GM23338 (cell line): ENCODE measurements around the gene GPD1. TPM values are rescaled to one million over a fixed set of nuclear protein-coding genes. Genes with fewer than 3 reads are reported as not detected.
A peak's percentile ranks its signal among the peaks of the same experiment; 100 is the strongest.

Experiments
- ATAC-seq: fragments of 200-7000 bp; cut with Tn5 transposase; 3 replicates; pipeline ENCODE4 v1.9.1; 2020
- DNase-seq: peaks from one replicate; pipeline ENCODE4 v3.0.0-alpha.2; 2015; ENCODE audit warnings: low spot score
- H2AFZ ChIP-seq: fragments of 200-600 bp; sonication (generic); 2 replicates; pipeline ENCODE4 v1.8.0; 2016; ENCODE audit warnings: antibody characterized with exemption, mild to moderate bottlenecking, moderate library complexity
- H3F3A ChIP-seq: fragments of 200-600 bp; sonication (generic); replicated peaks from 2 replicates; pipeline ENCODE4 v1.8.0; 2017; ENCODE audit warnings: antibody characterized with exemption, mixed run types, low read depth
- H3K27ac ChIP-seq: fragments of 200-600 bp; sonication (generic); 2 replicates; pipeline ENCODE4 v1.6.1; 2016; ENCODE audit warnings: low read depth
- H3K27me3 ChIP-seq: fragments of 200-600 bp; sonication (generic); 2 replicates; pipeline ENCODE4 v1.8.0; 2016; ENCODE audit warnings: mild to moderate bottlenecking, mixed run types, moderate library complexity; ENCODE audit not compliant: insufficient read depth
- H3K36me3 ChIP-seq: fragments of 200-600 bp; sonication (generic); 2 replicates; pipeline ENCODE4 v1.8.0; 2016; ENCODE audit warnings: mild to moderate bottlenecking; ENCODE audit not compliant: insufficient read depth
- H3K4me1 ChIP-seq: fragments of 200-600 bp; sonication (generic); 2 replicates; pipeline ENCODE4 v1.8.0; 2016; ENCODE audit warnings: mild to moderate bottlenecking, moderate library complexity; ENCODE audit not compliant: insufficient read depth
- H3K4me2 ChIP-seq: fragments of 200-600 bp; sonication (generic); 2 replicates; pipeline ENCODE4 v1.7.1; 2017; ENCODE audit warnings: mixed run types
- H3K4me3 ChIP-seq: fragments of 200-600 bp; sonication (generic); 2 replicates; pipeline ENCODE4 v1.6.1; 2016; ENCODE audit warnings: mixed run types
- H3K79me2 ChIP-seq: fragments of 200-600 bp; sonication (generic); replicated peaks from 2 replicates; pipeline ENCODE4 v1.8.0; 2017; ENCODE audit warnings: mild to moderate bottlenecking; ENCODE audit not compliant: insufficient read depth
- H3K9me2 ChIP-seq: fragments of 200-600 bp; sonication (generic); 2 replicates; pipeline ENCODE4 v1.8.0; 2017; ENCODE audit not compliant: insufficient read depth
- H4K20me1 ChIP-seq: fragments of 200-600 bp; sonication (generic); replicated peaks from 2 replicates; pipeline ENCODE4 v1.8.0; 2017; ENCODE audit warnings: mild to moderate bottlenecking; ENCODE audit not compliant: insufficient read depth
- H3K27ac Mint-ChIP-seq: 2 replicates; pipeline ENCODE4 v1.8.0; 2020; ENCODE audit warnings: inconsistent platforms, mild to moderate bottlenecking, moderate library complexity, mixed read lengths
- H3K27me3 Mint-ChIP-seq: 3 replicates; pipeline ENCODE4 v1.8.0; 2022; ENCODE audit warnings: low read depth, mild to moderate bottlenecking, moderate library complexity, mixed read lengths, inconsistent platforms; ENCODE audit not compliant: insufficient read depth, poor library complexity
- H3K36me3 Mint-ChIP-seq: 3 replicates; pipeline ENCODE4 v1.8.0; 2021; ENCODE audit warnings: low read depth, mild to moderate bottlenecking, inconsistent platforms, moderate library complexity, mixed read lengths
- H3K4me1 Mint-ChIP-seq: 3 replicates; pipeline ENCODE4 v1.8.0; 2020; ENCODE audit warnings: mild to moderate bottlenecking, inconsistent platforms, mixed read lengths
- H3K4me3 Mint-ChIP-seq: 3 replicates; pipeline ENCODE4 v1.8.0; 2021; ENCODE audit warnings: moderate library complexity, mild to moderate bottlenecking, inconsistent platforms, mixed read lengths
- H3K9me3 Mint-ChIP-seq: 3 replicates; pipeline ENCODE4 v1.8.0; 2020; ENCODE audit warnings: moderate library complexity, mild to moderate bottlenecking, inconsistent platforms, mixed read lengths
- CREB1 ChIP-seq: fragments of 250-450 bp; sonication (Bioruptor Pico); IDR thresholded peaks from 2 replicates; pipeline ENCODE4 v1.5.0; 2020; ENCODE audit warnings: low read depth, mild to moderate bottlenecking, moderate library complexity
- ETS1 ChIP-seq: IDR thresholded peaks from 2 replicates; pipeline ENCODE4 v1.6.1; 2016; ENCODE audit warnings: antibody characterized with exemption
- EZH2 ChIP-seq: fragments of 200-600 bp; sonication (generic); IDR thresholded peaks from one replicate; pipeline ENCODE4 v1.8.0; 2017; ENCODE audit warnings: antibody characterized with exemption, mild to moderate bottlenecking, low read depth; ENCODE audit not compliant: unreplicated experiment
- EZH2phosphoT487 ChIP-seq: fragments of 200-600 bp; sonication (generic); IDR thresholded peaks from one replicate; pipeline ENCODE4 v1.8.1; 2018; ENCODE audit warnings: antibody characterized with exemption; ENCODE audit not compliant: unreplicated experiment
- JUNB ChIP-seq: IDR thresholded peaks from one replicate; pipeline ENCODE4 v1.6.1; 2016; ENCODE audit warnings: antibody characterized with exemption; ENCODE audit not compliant: unreplicated experiment
- POLR2AphosphoS5 ChIP-seq: IDR thresholded peaks from 2 replicates; pipeline ENCODE4 v1.6.1; 2016; ENCODE audit warnings: antibody characterized with exemption, low read depth
- REST ChIP-seq: IDR thresholded peaks from one replicate; pipeline ENCODE4 v1.6.1; 2018; ENCODE audit warnings: antibody characterized with exemption; ENCODE audit not compliant: unreplicated experiment
- STAT1 ChIP-seq: IDR thresholded peaks from one replicate; pipeline ENCODE4 v1.6.1; 2016; ENCODE audit warnings: antibody characterized with exemption; ENCODE audit not compliant: unreplicated experiment
- ZNF114 ChIP-seq: fragments of 250-450 bp; sonication (Bioruptor Pico); IDR thresholded peaks from 2 replicates; pipeline ENCODE4 v1.5.0; 2020; ENCODE audit warnings: mild to moderate bottlenecking, moderate library complexity
- ZNF331 ChIP-seq: fragments of 250-450 bp; sonication (Bioruptor Pico); IDR thresholded peaks from 2 replicates; pipeline ENCODE4 v1.5.0; 2020; ENCODE audit warnings: low read depth, mild to moderate bottlenecking, moderate library complexity
- long read RNA-seq: library from polyadenylated mRNA; unstranded; transcript quantifications from one replicate; pipeline ENCODE4 v2.0.0, GENCODE V29; 2020; ENCODE audit not compliant: unreplicated experiment
- polyA plus RNA-seq: library from polyadenylated mRNA; unstranded; fragments of >200 nt; fragmentation: Nextera tagmentation; extraction: Ambion mirVana; gene quantifications from 2 replicates; pipeline ENCODE4 v1.2.1, GENCODE V29; 2016
- total RNA-seq: library from RNA; depleted of rRNA; stranded (reverse); fragments of >200 nt; shearing (Covaris generic); gene quantifications from 2 replicates; pipeline ENCODE4 v1.2.3, GENCODE V29; 2014; rRNA removed

Gene GPD1
- total RNA-seq (0.23 and 0.45 TPM in 2 replicates), polyA plus RNA-seq (0.17 and 0.36 TPM in 2 replicates)
- long read RNA-seq, result 0 reads

DNA sequence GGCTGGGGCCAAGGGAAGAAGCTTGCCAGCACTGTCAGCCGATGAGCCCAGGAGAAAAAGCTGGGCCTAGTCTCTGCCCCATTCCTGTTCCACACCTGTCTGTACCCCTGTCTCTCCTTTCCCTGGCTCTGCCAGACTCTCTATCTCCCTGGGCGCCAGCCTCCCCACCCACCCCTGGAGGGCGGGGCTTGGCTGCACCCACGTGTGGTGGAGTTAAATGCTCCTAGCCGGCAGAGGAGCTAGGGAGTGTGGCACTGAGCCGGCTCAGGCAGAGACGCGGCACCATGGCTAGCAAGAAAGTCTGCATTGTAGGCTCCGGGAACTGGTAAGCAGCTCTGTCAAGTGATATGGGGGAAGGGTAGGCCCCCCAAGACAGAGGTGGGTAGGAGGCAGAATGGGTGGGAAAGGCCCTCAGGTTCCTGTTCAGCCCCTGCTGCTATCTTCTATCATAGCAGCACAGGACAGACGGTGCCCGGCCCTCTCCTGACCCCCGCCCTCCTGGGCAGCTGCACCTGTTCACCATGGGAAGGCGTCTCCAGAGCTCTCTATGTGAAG lies at the start of gene GPD1:
Gene GPD1 (plus strand): TSS at position 242 of the 555 bp plus-strand sequence. CDS start 43 bp downstream, at position 285.
- no peaks in the 10 kb centered on the region for H3K79me2 ChIP-seq
- H3K4me1 Mint-ChIP-seq, result peaks cover 39% of the 10 kb centered on the region
- H2AFZ ChIP-seq, result 0 out of 2 replicates have a peak within 1 kb of the TSS, but pooled peaks have one; percentile 43
- 0 out of 2 replicates have a peak, but pooled peaks cover 3% of the 10 kb centered on the region for H3K36me3 ChIP-seq
- peaks cover 7% of the 10 kb centered on the region for H3K27me3 Mint-ChIP-seq
- H3K9me3 Mint-ChIP-seq, result no peaks in the 10 kb centered on the region
- peak; percentile 83 for ATAC-seq
- H3K27me3 ChIP-seq, result no peaks in the 10 kb centered on the region
- peak; percentile 73 for DNase-seq
- H3K27ac Mint-ChIP-seq, result peak within 1 kb of the TSS; percentile 80
- peaks cover 12% of the 10 kb centered on the region; the same call in 1 of the 2 replicates for H3K4me1 ChIP-seq
- H3K4me3 ChIP-seq, result no peak within 1 kb of the TSS
- H3K9me2 ChIP-seq, result no peaks in the 10 kb centered on the region
- H3F3A ChIP-seq, result peaks cover 8% of the 10 kb centered on the region; the same call in 1 of the 2 replicates
- H4K20me1 ChIP-seq, result no peaks in the 10 kb centered on the region; the same call in 1 of the 2 replicates
- TF ChIP-seq ZNF331 (no peak), STAT1 (no peak), POLR2AphosphoS5 (no peak), ETS1 (no peak), JUNB (no peak), EZH2 (no peak)
- H3K27ac ChIP-seq, result no peak within 1 kb of the TSS
- peaks cover 26% of the 10 kb centered on the region for H3K36me3 Mint-ChIP-seq
- no peak within 1 kb of the TSS for H3K4me3 Mint-ChIP-seq
- peak within 1 kb of the TSS; percentile 55; the same call in 1 of the 2 replicates for H3K4me2 ChIP-seq

DNA sequence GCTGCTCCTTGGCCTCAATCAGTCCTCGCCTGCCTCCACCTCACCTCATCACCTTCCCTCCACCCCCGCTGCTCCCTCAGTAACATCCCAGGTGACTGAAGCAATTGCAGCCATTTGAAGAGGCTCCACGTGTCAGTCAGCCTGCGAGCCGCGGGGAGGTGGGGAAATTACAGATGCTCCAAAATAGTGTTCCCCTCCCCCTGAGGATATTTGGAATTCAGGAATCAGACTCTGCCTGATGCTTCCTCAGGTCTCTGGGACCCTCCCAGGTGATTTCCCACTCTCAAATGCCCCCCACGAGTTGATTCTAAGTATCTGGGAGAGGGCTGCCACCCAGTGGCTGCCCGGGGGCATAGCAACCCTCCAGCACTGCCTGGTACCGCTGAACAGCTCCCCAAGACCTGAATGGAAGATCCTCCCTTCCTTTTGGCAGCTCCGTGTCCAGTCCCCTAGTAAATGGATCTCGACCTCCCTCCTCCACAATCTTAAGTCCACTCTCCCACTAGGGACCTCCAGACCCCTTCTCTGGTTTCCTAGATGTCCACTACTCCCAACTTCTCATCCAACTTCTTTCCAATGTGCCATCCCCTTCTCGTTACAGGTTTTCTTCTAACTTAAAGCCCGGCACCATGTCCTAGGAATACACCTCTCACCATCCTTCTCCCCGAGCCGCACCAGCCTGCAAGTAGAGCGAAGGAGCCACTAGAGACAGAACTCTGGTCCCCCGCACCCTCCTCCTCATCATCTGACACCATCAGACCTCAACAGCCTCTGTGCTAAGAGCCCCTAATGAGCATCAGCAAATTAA lies 47.8 kb upstream of the GPD1 start:
- Mint-ChIP-seq H3K4me1 (peaks cover 34% of the 10 kb centered on the region), H3K36me3 (no peaks in the 10 kb centered on the region; the same call in 2 of the 3 replicates), H3K4me3 (peak overlapping the region; percentile 85), H3K27me3 (peaks cover 75% of the 10 kb centered on the region), H3K9me3 (no peaks in the 10 kb centered on the region; the same call in none of the 3 replicates), H3K27ac (no peak overlapping the region)
- Histone ChIP-seq H3K79me2 (no peaks in the 10 kb centered on the region), H3K4me1 (peaks cover 17% of the 10 kb centered on the region), H3K4me3 (peak overlapping the region; percentile 77), H3F3A (peaks cover 14% of the 10 kb centered on the region), H3K36me3 (no peaks in the 10 kb centered on the region), H3K4me2 (peak overlapping the region; percentile 94), H3K9me2 (no peaks in the 10 kb centered on the region), H2AFZ (peak overlapping the region; percentile 85), H4K20me1 (no peaks in the 10 kb centered on the region), H3K27me3 (peaks cover 99% of the 10 kb centered on the region), H3K27ac (no peak overlapping the region)
- DNase-seq (peak; percentile 84), ATAC-seq (peak; percentile 45)
- TF ChIP-seq STAT1 (no peak), ZNF114 (CRISPR knock-in tag) (no peak), POLR2AphosphoS5 (no peak), REST (no peak), EZH2phosphoT487 (no peak), ZNF331 (no peak), CREB1 (no peak), ETS1 (no peak), EZH2 (peak; percentile 30), JUNB (no peak)
